NOMO-1 treated with dmso at 0.1 percent for 144 hours (cell line): Measurements from ENCODE around the gene FHAD1.

Experiments used
- DNase-seq: peaks from one replicate; lab custom pipeline; 2025; ENCODE audit not compliant: unreplicated experiment; lab: John Stamatoyannopoulos, UW

The FHAD1 gene

DNA sequence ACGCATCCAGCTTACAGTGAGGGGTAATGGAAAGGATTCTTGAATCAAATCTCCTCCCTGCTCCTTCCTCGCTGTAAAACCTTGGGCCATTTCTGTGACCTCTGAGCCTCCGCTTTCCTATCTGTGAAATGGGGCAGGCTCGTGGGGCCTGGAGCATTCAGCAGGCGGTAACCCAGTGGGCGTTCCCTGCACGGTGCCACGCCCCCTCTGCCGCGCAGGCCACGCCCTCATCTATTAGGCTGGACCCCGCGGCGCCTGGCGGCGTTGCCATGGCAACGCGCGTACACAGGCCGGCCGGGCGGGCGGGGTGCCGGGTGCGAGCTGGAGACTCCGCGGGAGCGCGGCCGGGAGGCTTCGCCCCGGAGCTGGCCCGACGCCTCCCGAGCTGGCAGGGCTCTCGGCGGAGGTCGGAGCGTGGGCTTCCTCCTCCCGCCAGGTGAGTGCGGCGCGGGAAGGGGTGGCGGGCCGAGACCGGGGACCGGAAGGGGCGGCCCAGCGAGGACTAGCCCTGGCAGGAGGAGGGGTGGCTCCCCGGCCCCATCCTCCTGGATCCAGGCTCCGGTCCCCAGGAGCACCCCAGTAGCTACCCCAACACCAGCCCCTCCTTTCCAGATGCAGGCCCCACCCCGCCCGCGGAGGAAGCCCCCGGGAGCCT, at the start of gene FHAD1:
FHAD1 (plus strand) TSS at position 264 of the 655 bp plus-strand sequence. CDS start 4,562 bp downstream, outside the sequence.
- DNase-seq = no peak

DNA sequence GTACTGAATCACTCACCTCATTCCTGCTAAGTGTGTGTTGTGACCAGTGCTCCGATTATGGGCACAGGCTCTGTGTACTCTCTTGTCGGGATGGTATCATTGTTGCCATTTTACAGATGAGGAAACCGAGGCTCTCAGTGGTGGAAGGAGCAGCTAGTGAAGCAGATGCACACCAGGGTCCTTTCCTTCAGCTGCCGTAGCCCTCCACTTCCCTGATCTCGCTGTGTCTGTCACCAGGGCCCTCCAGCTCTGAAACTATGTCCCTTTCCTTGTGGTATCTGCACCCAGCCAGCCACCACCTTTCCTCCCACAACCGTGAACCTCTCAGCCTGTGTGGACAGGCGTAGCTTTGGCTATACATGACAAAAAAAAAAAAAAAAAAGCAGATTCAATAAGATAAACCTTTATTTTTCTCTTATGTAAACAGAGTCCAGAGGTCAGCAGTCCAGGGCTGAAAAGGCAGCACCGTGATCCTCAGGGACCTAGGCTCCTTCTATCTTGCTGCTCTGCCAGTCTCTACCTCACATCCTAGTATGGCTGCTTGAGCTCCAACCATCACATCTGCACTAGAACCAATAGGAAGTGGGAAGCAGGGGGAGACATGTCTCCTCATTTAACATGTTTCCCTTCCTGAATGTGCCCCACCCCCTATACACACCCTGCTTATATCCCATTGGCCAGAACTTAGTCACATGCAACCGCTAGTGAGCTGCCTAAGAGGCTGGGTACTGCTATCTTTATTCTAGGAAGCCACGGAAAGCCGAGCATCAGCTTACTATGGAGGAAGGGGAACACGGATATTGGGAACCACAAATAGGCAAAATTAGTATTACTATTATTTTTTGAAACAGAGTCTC, 49.2 kb upstream of the FHAD1 start:
- DNase-seq = no peak

DNA sequence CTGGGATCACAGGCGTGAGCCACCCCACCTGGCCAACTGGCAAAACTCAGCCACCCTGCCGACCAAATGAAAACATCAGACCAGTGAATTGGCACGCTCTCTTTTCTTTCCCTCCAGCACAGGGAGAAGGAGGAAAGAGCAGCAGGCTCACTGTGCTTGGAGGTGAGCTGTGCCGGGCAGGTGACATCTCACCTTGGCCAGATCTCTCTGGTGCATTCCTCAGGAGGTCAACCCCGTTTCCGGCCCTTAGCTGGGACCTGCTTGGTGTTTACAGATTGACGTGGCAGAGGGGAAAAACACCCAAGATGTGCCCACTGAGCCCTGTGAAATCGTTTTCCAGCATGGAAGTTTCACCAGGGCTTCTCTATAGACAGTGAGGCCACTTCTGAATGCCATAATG, 48.3 kb upstream of the FHAD1 start:
- DNase-seq = no peak

DNA sequence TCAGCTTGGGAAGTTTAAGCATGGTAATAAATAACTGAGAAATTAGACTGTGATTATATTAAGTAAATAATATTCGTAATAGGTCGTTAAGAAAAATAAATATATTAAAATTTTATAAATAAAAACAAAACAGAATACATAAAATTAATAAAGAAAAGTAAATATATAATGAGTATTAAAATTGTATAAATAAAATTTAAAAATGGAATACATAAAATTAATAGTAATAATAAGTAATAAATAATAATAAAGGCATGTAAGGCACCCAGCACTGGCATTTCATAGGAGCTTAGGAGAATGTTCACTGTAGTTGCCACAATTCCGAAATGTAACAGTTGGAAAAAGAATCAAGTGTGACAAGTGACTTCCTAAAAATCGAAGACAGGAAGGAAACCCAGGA, 45.8 kb upstream of the FHAD1 start:
- no peak for DNase-seq

DNA sequence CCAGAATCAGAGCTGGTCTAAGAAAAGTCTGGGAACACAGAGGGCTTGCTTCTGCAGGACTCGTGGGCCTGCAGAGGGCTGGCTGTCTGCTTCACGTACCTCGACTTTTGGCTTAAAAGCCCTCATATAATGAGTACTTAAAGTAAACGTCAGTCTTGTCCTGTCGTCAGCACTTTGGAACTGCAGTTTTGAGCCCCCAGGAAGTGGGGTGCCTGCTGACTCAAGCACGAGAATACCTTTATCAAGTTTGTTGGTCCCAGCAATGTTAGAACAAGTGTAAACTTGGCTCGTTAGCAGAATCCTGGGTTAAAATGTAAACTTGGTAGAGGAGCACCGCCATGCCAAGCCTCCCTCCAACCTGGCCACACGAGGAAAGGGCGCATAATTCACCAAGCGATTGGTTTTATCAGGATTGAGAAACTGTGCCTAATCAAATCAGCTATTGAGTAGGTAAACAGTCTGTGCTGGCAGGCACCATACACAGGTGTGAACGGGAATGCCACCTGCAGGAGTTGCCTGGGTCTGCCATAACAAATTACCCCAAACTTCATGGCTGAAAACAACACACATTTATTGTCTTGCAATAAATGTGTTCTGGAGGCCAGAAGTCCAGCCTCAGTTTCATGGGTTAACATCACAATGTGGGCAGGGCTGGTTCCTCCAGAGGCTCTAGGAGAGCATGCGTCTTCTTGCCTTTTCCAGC, 45.0 kb upstream of the FHAD1 start:
- no peak for DNase-seq

DNA sequence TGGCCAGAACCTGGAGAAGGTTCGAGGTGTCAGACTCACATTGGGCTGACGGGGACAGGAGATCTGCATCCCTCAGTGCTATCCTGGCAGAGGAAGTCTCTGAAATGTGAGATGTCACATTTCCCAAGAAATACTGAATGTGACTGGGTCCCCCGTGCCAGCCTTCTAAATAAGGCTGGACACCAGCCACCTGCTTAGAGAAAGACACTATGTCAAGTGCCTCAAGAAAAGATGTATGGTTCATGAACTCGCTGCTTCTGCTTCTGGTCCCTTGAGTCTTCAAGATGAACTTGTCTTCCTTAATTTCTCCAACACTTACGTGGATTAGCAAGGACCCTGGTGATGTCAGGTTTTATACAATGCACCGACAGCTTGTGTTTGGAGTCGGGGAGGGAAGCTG, 42.1 kb upstream of the FHAD1 start:
- DNase-seq = no peak

DNA sequence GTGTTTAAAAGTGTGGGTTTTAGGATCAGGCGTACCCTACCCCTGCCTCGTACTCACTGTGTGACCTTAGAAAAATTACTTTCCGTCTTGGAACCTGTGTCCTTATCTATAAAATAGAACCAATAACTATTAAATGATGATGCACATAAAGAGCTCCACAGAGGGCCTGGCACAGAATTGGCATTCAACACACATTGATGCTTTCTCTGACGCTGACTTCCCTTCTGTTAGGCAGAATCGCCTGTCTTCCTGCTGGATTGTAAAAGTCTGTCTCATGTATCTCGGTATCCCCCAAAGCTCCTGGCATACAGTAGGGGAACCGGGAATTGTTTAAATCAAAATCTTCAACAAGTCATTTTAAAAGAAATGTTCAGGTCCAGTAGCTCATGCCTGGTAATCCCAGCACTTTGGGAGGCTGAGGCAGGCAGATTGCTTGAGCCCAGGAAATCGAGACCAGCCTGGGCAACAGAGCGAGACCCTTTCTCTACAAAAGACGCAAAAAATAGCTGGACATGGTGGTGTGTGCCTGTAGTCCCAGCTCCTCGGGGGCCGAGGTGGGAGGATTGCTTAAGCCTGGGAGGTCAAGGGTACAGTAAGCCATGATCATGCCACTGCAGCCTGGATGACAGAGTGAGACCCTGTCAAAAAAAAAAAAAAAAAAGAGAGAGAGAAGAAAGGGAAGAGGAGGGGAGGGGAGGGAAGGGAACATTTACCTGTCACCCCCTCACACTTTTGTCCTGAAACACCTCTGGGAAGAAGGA, 41.3 kb upstream of the FHAD1 start:
- DNase-seq = no peak

DNA sequence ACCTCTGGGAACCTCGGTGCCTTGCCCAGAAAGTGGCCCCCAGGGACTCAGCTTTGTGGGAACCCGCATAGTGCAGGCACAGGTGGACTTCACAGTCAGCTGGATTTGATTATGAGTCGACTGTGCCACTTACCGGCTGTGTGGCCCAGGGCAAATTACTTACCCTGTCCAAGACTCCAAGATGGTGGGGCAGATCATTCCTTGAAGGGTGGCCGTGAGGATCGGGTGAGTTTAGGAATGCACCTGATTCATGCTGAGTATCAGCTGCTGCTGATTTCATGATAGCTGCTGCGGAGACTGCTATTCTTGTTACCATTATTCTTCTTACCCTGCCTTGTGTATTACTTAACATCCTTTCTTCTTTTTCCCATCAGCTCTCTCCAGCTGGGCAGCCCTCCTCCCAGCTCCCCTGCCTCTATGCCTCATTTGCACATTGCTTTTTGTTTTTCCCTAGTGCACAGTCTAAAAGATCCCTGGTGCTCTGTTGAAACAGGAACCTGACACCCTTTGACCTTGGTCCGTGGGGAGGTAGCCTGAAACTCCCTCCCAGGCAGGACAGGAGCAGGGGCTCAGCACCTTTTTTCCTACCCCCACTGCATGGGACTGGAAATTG, 40.5 kb upstream of the FHAD1 start:
- no peak for DNase-seq

DNA sequence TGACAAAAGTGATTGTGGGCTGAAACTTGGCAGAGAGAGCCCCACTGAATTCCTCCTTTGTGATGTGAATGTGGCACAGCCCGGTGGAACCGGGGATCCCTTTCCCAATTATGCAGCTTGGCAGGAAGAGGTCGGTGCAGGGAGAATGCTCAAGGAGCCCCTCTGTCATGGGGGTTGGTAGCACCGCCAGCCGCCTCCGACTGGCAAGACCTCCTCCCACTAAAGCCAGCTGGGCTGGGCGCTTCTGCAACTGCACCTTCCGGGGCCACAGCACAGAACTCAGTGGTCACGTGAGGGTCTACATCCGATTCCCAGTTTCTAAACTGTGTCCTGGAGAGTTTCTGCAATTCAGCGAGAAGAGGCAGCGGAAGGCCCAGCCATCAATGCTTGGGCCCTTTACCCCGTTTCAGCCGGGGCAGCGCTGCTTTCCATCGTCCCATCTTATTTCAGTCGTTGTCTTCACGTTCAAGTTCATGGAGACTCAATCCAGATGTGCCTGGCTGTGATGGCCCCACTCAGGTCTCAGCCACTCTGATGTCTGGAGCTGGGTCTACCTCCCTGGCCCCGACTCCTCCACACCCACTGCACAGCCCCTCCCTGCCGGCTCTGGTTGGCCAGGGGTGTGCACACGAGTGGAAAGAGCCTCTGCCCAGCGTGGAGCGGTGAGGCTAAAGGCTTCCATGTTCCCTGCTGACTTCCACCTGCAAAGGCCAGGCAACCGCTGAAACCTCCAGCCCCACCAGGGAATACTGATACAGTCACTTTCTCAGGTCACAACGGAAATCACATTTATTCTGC, 39.8 kb upstream of the FHAD1 start:
- no peak for DNase-seq

DNA sequence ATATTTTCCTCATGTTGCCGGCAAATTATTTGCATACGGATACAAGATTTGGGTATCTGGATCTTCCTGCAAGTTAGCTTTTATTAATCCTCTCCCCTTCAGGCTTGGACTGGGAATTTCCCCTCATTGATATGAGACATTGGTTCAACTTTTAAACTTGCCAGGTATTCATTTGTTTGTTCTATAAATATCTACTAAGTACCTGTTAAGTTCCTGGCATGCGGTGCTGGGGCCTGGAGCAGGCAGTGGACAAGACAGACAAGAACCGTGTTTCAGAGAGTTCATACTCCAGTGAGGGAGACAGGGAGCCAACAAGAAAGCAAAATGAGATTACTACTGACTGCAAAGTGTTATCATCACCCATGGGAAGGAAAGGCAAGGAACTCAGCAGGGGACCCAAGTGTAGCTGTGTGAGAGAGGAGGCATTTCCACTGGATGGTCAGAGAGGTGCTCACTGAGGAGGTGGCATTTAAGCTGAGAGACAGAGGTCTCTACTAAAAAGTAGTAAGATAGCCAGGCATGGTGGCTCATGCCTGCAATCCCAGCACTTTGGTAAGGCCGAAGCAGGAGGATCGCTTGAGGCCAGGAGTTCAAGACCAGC, 39.1 kb upstream of the FHAD1 start:
- DNase-seq = no peak

DNA sequence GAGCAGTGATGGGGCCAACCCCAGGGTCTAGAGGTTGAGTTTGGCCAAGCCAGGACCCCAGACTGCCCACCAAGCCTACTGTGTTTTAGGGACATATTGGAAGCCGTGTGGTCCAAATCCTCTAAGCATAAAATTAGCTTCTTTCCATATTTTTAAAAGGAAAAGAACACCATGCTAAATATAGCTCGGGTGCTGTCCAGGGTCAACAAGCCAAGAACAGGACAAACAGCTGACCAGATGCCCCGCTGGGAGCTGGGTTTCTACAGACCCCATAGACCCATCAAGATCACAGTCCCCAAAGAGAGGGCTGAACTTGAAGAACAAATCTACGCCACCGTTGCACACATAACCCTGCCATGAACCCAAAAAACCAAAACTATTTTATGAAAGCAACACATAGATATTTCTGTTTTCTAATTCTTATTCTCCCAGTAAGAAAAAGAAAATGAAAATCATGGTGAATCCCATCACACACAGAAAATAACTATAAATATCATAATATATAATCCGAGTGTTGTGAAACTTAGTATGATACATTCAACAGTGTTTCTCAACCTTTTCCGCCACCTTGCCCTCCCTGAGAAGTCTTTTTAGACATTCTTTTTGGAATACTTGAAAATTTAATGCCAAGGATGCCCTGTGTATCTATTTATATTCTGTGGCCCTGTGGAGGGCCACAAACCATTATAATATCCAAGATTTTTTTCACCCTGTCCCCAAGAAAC, 36.2 kb upstream of the FHAD1 start:
- DNase-seq = no peak

DNA sequence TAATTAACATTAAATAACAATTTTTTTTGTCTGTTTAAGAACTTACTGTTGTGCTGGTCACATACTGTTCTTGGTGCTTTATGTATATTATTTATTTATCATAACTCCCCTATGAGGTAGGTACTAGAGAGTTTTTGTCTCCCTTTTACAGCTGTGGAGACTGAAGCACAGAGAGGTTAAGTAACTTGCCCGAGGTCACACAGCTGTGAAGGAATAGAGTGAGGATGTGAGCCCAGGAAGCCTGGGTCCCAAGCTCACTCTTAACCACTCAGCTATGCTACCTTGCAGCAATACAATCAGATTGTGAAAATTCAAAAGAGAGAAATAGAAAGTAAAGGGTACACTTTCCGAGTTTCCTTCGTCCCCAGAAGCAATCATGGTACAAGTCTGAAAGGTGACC, 35.6 kb upstream of the FHAD1 start:
- DNase-seq = no peak

DNA sequence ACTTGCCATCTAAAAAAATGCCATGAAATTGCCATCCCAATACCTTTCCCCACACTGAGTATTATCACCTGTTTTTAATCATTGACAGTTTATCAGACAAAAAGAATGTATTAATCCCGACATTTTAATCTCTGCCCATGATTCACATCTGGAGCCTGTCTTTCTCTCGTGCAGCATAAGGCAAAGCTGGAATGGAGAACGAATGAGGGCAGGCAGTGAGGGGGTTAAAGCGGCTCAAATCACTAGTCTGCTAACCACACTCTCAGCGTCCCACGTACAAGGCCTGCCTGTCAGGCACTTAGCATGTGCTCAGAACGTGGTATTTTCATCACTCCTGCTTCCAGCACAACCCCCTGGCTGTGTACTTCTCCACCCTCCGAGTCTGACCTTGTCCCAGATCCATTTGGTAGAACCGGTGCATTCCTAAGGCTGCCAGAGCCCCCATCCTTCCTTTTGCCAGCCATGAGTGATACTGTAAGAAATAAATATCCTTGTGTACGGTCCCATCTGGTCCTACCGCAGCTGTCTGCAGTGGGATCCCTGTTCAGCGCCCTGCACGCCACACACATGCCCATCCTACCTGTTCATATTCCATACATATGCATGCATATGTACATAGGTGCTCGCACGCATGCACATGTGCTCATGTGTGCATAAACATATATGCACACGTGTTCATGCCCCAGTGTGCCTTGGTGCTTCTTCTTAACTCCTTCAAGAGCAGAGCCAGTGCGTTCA, 34.6 kb upstream of the FHAD1 start:
- DNase-seq = no peak

DNA sequence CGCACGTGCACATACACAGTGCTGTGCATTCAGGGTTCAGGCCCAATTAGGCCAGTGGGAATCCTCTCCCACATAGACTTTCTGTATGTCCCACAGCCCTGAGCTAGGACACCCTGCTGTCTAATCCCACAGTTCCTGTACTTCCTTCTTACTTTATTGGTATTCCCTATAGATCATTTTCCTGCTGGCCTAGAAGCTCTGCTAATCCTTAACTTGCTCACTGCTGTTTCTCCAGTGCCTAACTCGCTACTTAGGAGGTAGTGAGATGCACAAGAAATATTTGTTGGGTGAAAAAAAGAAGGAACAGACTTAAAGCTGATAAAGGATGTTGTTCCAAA, 34.1 kb upstream of the FHAD1 start:
- DNase-seq = no peak

DNA sequence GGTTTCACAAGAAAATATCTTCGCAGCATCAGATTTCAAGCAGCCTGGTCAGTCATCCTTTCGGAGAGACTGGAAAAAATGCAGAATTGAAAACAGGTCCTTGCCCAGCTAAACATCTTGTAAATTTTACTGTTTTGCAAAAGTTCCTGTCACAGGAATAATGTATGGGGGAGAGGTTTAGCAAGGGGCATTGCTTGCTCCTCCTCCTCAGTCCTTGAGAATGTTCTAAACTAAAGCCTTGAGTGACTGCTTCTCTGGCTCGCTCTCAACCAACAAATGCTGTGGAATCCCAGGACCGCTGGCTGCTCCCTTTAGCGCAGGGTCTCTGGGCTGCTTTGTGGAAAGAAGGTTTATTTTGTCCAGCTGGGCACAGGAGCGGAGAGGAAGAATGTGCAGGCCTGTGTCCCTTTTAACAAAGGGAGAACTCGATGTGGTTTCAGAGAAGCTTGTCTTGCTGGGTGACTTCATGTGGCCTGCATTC, 33.6 kb upstream of the FHAD1 start:
- DNase-seq = no peak

DNA sequence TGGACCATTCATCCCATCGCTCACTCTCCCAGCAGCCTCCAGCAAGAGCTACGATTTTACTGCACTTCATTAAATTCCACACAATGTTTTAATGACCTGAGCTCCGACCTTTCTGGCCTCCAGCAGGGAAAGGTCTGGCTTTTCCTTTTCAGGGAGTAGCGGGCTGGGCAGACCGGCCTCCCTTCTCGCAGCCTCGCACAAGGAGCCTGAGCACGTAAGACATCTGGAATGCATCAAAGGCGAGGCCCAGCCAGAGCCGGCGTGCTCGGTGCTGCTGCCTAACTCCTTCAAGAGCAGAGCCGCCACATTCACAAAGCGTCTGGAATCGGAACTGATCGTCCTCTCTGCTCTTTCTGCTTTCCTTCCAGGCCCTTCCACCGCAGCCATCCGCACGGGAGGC, 32.5 kb upstream of the FHAD1 start:
- DNase-seq = no peak

DNA sequence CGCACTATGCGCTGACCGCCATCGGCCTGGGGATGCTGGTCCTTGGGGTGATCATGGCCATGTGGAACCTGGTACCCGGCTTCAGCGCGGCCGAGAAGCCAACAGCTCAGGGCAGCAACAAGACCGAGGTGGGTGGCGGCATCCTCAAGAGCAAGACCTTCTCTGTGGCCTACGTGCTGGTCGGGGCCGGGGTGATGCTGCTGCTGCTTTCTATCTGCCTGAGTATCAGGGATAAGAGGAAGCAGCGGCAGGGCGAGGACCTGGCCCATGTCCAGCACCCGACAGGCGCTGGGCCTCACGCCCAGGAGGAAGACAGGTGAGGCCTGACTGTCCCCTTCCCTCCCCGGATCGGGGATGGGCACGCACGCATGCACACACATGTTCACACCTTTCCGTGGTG, 31.9 kb upstream of the FHAD1 start:
- DNase-seq = no peak

DNA sequence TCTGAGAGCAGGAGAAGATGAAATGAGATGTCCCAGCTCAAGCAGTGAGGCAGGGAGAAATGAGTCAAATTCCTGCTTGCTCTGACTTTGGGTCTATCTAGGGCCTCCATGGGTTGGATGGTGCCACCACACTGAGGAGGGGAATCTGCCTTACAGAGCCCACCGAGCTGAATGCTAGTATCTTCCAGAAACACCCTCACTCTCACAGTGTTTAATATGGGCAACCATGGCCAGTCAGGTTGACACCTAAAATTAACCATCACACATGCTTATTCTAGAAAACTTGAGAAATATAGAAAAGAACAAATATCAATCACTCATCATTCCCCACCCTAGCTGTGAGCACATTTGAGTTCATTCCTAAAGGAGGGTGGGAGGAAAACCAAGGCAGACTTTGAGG, 29.4 kb upstream of the FHAD1 start:
- no peak for DNase-seq
